Measurements from ENCODE around the gene PFDN2. TPM values are rescaled to one million over a fixed set of nuclear protein-coding genes. Genes with fewer than 3 reads are reported as not detected.

Gene PFDN2
- total and polyA plus RNA-seq, 5 experiments from 2014 or later = 37.9 to 91.3 (median 74.6) TPM

DNA sequence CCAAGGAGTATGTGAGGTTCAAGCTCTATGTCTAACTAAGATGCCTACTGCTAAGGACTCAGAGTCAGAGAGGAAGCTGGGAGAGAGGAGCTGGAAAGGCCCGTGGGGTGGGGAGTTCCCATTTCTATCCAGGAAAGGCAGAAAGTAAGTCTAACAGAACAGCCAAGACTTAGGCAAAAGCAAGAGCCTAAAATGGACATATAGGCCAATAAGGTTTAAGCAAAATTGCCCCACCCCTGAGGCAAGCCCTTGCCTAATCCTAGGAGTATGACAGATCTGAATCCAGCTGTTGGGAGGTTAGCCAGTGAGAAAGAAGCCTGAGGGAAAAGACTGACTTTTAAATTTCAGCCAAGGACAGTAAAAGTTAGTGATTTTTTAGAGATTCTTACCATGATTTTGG is 21.3 kb downstream of the PFDN2 start:
- POLR2A ChIA-PET = interaction anchor here (1.2 to 8.7 kb wide), 7 partner anchors 10 to 106 kb away, joined by 3 to 119 read pairs (median 18); partner anchors contain the start of genes ARHGAP30, F11R, NIT1 and PFDN2
- H3K27me3 Mint-ChIP-seq = peaks cover 0 to 4% (median 0%) of the 10 kb centered on the region in 5 donors
- H3K36me3 Mint-ChIP-seq = peaks cover 0 to 24% (median 0%) of the 10 kb centered on the region in 3 donors
- ATAC-seq = no peak
- no peak for DNase-seq
- H3K9me3 Mint-ChIP-seq = peaks cover 0 to 5% (median 0%) of the 10 kb centered on the region in 9 donors
- H3K4me3 Mint-ChIP-seq = peak overlapping the region in 3 of 10 donors; percentile 25 to 46 (median 33)
- H3K27ac Mint-ChIP-seq = peak overlapping the region in 7 of 10 donors; percentile 83 to 100 (median 92)
- peaks cover 18 to 41% (median 39%) of the 10 kb centered on the region in 4 donors for H3K4me1 Mint-ChIP-seq

GRCh38 chr1:161096015-161096414 is 21.8 kb downstream of the PFDN2 start:
- H3K27me3 Mint-ChIP-seq = peaks cover 0 to 4% (median 0%) of the 10 kb centered on the region in 5 donors
- DNase-seq = no peak
- H3K36me3 Mint-ChIP-seq = peaks cover 0 to 19% (median 0%) of the 10 kb centered on the region in 3 donors
- H3K27ac Mint-ChIP-seq = peak overlapping the region in 6 of 10 donors; percentile 7 to 100 (median 50)
- peaks cover 0 to 5% (median 0%) of the 10 kb centered on the region in 9 donors for H3K9me3 Mint-ChIP-seq
- no peak for ATAC-seq
- no peak overlapping the region for H3K4me3 Mint-ChIP-seq
- H3K4me1 Mint-ChIP-seq = peaks cover 18 to 41% (median 40%) of the 10 kb centered on the region in 4 donors
- POLR2A ChIA-PET = interaction anchor here (3.3 to 8.7 kb wide), 4 partner anchors 22 to 56 kb away, joined by 18 to 119 read pairs (median 55); partner anchors contain the start of genes ARHGAP30, NIT1, PFDN2 and TSTD1

- POLR2A ChIA-PET = interaction anchor here (0.7 to 8.7 kb wide), 3 partner anchors 13 to 49 kb away, joined by 3 to 119 read pairs (median 69); partner anchors contain the start of genes ARHGAP30 and USF1
- DNase-seq (no peak), ATAC-seq (no peak)
- H3K36me3 Mint-ChIP-seq = peaks cover 0 to 13% (median 0%) of the 10 kb centered on the region in 3 donors
- no peak overlapping the region for H3K4me3 Mint-ChIP-seq
- H3K4me1 Mint-ChIP-seq = peaks cover 24 to 49% (median 48%) of the 10 kb centered on the region in 4 donors
- H3K27ac Mint-ChIP-seq = peak overlapping the region in 2 of 10 donors; percentile 22 to 51
- peaks cover 0 to 4% (median 0%) of the 10 kb centered on the region in 5 donors for H3K27me3 Mint-ChIP-seq
- H3K9me3 Mint-ChIP-seq = peaks cover 0 to 5% (median 0%) of the 10 kb centered on the region in 9 donors
These were observed 22.6 kb downstream of the PFDN2 start for GRCh38 chr1:161095230-161095629.

DNA sequence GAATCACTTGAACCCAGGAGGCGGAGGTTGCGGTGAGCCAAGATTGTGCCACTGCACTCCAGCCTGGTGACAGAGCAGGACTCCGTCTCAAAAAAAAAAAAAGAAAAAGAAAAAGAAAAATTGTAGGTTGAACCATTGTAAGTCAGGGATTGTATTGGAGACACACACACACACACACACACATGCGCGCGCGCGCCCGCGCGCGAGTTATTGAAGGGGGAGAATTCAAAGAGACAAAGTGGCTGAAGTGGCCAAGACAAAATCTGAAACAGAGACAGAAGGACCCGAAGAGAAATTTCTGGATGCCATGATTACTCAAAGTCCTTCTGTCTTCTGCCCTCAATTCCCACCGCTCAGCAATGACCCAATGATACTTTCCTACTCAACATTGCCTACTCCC is 23.4 kb downstream of the PFDN2 start:
- Mint-ChIP-seq H3K27me3 (peaks cover 0 to 4% (median 0%) of the 10 kb centered on the region in 5 donors), H3K27ac (peak overlapping the region in 1 of 10 donors; percentile 57), H3K36me3 (peaks cover 0 to 6% (median 0%) of the 10 kb centered on the region in 3 donors), H3K4me3 (peak overlapping the region in 1 of 10 donors; percentile 8), H3K9me3 (peaks cover 0 to 5% (median 0%) of the 10 kb centered on the region in 9 donors), H3K4me1 (peaks cover 24 to 51% (median 50%) of the 10 kb centered on the region in 4 donors)
- ATAC-seq (no peak), DNase-seq (no peak)
- POLR2A ChIA-PET = interaction anchor here (0.7 to 8.7 kb wide), 4 partner anchors 11 to 48 kb away, joined by 3 to 119 read pairs (median 36); partner anchors contain the start of genes ARHGAP30 and USF1

GRCh38 chr1:161092621-161093028 is 25.2 kb downstream of the PFDN2 start:
- DNase-seq = no peak
- peak in 1 of 2 donors; percentile 27 for ATAC-seq
- POLR2A ChIA-PET = interaction anchor here (1.5 to 8.7 kb wide), 2 partner anchors 23 to 47 kb away, joined by 4 to 119 read pairs; partner anchors contain the start of genes ARHGAP30 and USF1
- H3K27me3 Mint-ChIP-seq = peaks cover 0 to 3% (median 0%) of the 10 kb centered on the region in 5 donors
- no peak overlapping the region for H3K4me3 Mint-ChIP-seq
- H3K9me3 Mint-ChIP-seq = peaks cover 0 to 3% (median 0%) of the 10 kb centered on the region in 9 donors
- peaks cover 14 to 41% (median 37%) of the 10 kb centered on the region in 4 donors for H3K4me1 Mint-ChIP-seq
- peaks cover 0 to 2% (median 0%) of the 10 kb centered on the region in 3 donors for H3K36me3 Mint-ChIP-seq
- peak overlapping the region in 2 of 10 donors; percentile 36 to 49 for H3K27ac Mint-ChIP-seq

DNA sequence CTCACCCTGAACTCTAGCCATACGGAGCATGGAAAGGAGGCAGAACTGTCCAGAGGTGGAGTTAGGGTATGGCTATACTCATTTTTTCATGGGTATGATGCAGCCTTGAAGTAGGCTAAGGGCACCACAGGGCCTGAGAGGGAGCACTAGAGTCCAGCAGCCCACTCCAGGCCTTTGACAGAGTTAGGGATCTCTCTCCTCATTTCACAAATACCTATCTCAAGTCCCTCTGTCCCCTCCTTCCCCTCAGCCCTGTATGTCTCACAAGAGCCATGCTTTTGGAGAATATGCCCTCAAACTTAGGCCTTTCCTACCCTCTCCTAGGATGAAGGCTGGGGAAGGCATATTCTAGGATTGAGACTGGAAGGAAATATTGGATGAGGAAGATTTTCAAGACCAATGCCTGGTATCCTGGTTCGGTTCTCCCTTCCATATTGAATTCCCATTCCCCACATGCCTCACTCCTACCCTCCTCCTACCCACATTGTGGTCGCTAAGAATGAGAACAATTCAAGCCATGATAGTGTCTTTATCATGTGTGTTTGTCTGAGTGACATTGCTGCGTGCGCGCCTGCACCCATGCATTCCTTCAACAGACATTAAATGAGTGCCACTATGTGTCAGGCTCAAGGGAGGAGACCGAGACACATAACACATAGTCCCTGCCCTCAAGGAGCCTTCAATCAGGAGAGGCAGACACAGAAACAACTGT is 25.9 kb downstream of the PFDN2 start:
- no peaks in the 10 kb centered on the region for H3K36me3 Mint-ChIP-seq
- POLR2A ChIA-PET = interaction anchor here (1.5 to 8.7 kb wide), 2 partner anchors 23 to 46 kb away, joined by 4 to 119 read pairs; partner anchors contain the start of genes ARHGAP30 and USF1
- H3K9me3 Mint-ChIP-seq = no peaks in the 10 kb centered on the region
- DNase-seq (no peak), ATAC-seq (no peak)
- peaks cover 8 to 34% (median 31%) of the 10 kb centered on the region in 4 donors for H3K4me1 Mint-ChIP-seq
- peak overlapping the region in 5 of 10 donors; percentile 9 to 59 (median 55) for H3K27ac Mint-ChIP-seq
- peak overlapping the region in 1 of 10 donors; percentile 14 for H3K4me3 Mint-ChIP-seq
- no peaks in the 10 kb centered on the region for H3K27me3 Mint-ChIP-seq

- DNase-seq = no peak
- H3K27ac Mint-ChIP-seq = peak overlapping the region in 1 of 10 donors; percentile 3
- no peak overlapping the region for H3K4me3 Mint-ChIP-seq
- no peaks in the 10 kb centered on the region for H3K36me3 Mint-ChIP-seq
- ATAC-seq = no peak
- H3K4me1 Mint-ChIP-seq = peaks cover 8 to 28% (median 25%) of the 10 kb centered on the region in 4 donors
- H3K9me3 Mint-ChIP-seq = no peaks in the 10 kb centered on the region
- no peaks in the 10 kb centered on the region for H3K27me3 Mint-ChIP-seq
- POLR2A ChIA-PET = interaction anchor here (0.5 to 2.0 kb wide), 2 partner anchors 46 to 47 kb away, joined by 4 to 6 read pairs; partner anchors contain the start of gene USF1
These were observed 26.7 kb downstream of the PFDN2 start for GRCh38 chr1:161091093-161091492.

DNA sequence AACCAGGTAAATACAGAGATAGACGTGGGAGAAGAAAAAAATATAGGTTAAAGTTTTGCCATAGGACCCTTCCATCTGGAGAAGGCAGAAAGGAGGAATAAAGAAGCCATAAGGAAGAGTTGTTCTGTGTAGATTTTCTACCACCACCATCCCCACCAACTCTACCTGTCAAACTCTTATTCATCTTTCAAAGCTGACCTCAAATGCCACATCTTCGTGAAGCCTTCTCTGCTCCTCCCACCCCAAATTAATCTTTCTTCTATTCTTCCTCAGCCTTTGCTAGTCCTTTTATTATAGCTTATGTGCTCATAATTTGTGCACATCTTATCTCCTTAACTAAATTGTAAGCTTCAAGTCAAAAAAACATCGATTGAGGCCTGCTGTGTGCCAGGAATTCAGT is 27.2 kb downstream of the PFDN2 start:
- no peak overlapping the region for H3K4me3 Mint-ChIP-seq
- no peaks in the 10 kb centered on the region for H3K9me3 Mint-ChIP-seq
- peak overlapping the region in 5 of 10 donors; percentile 4 to 82 (median 39) for H3K27ac Mint-ChIP-seq
- peaks cover 8 to 28% (median 23%) of the 10 kb centered on the region in 4 donors for H3K4me1 Mint-ChIP-seq
- POLR2A ChIA-PET = interaction anchor here (0.5 to 2.0 kb wide), 3 partner anchors 43 to 47 kb away, joined by 3 to 6 read pairs (median 4); partner anchors contain the start of gene USF1
- H3K27me3 Mint-ChIP-seq = peaks cover 0 to 2% (median 0%) of the 10 kb centered on the region in 5 donors
- peak in 3 of 10 donors; percentile 23 to 57 (median 47) for DNase-seq
- peak; percentile 86 to 87 for ATAC-seq
- H3K36me3 Mint-ChIP-seq = no peaks in the 10 kb centered on the region

- Mint-ChIP-seq H3K4me1 (peaks cover 8 to 28% (median 23%) of the 10 kb centered on the region in 4 donors), H3K9me3 (no peaks in the 10 kb centered on the region), H3K4me3 (peak overlapping the region in 1 of 10 donors; percentile 6), H3K27ac (peak overlapping the region in 1 of 10 donors; percentile 4), H3K27me3 (peaks cover 0 to 2% (median 0%) of the 10 kb centered on the region in 5 donors), H3K36me3 (no peaks in the 10 kb centered on the region)
- no peak for DNase-seq
- POLR2A ChIA-PET = interaction anchor here (0.6 to 2.0 kb wide), 2 partner anchors 40 to 44 kb away, joined by 4 to 6 read pairs; partner anchors contain the start of gene USF1
- no peak for ATAC-seq
These were observed 27.9 kb downstream of the PFDN2 start for GRCh38 chr1:161089938-161090337.

DNA sequence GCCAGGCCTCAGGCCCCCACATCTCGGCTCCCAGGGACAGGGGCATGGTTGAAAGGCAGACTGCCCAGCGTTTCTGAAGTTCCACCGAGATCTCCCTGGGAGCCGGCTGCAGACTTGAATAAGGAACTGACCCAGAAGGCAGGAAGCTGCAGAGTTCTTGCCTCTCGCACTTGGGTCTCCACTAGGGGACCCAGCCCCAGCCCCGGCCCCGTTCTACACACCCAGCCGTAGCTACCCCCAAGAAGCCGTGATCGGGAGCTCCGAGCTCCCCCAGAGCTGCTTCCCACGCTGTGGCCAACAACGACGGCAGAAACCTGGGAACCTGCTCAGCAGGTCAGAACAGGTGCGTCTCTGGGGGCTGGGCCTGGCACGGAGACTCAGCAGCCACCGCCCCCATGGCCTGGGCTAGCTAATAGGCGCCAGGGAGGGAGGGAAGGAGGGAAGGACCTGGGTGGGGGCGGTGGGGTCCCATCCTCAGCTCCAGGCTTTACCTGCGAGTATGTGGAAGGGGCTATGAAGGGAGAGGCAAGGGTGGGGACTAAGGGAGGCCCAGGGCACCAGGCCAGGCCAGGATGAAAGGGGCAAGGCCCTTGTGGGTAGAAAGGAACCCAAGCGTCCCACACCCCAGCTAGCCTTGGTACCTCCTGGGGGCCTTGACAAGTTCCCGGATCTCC is 28.4 kb downstream of the PFDN2 start, which contains the start of gene NECTIN4:
TSS of gene NECTIN4 (minus strand) at position 308 of the 674 bp plus-strand sequence. CDS start at position 46, 262 bp downstream.
- POLR2A ChIA-PET = interaction anchor here (0.6 to 2.0 kb wide), 2 partner anchors 39 to 44 kb away, joined by 4 to 6 read pairs; partner anchors contain the start of gene USF1
- Mint-ChIP-seq H3K4me1 (peaks cover 8 to 28% (median 23%) of the 10 kb centered on the region in 4 donors), H3K27ac (peak within 1 kb of the TSS in 6 of 10 donors; percentile 4 to 82 (median 28)), H3K27me3 (peaks cover 0 to 2% (median 0%) of the 10 kb centered on the region in 5 donors), H3K4me3 (peak within 1 kb of the TSS in 1 of 10 donors; percentile 6), H3K36me3 (no peaks in the 10 kb centered on the region), H3K9me3 (no peaks in the 10 kb centered on the region)
- no peak for ATAC-seq
- no peak for DNase-seq

DNA sequence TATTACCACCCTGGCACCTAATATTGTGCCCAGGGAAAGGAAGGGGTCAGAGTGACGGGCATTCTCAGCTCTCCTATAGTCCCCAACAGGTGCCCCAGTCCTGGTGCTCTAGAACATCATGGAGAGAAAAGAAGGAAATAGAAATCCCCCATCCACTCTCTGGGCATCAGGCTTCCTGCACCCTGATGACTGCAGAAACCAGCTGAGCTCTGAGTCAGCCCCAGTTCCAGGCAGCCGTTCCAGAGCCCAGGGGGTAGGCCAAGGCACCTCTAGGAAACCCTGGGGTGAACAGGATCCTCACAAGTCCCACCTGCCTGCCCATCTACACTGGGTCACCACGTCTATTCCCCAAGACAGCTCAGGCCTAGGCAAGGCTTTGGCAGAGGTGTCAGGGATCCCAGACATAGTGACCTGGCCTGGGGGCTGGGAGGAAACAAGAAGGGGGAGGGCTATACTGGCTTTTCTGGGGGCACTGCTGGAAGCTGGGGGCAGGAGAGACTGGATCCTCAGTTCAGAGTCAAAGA is 29.2 kb downstream of the PFDN2 start:
- ATAC-seq = no peak
- no peaks in the 10 kb centered on the region for H3K9me3 Mint-ChIP-seq
- DNase-seq = no peak
- H3K36me3 Mint-ChIP-seq = no peaks in the 10 kb centered on the region
- H3K4me3 Mint-ChIP-seq = no peak overlapping the region
- peak overlapping the region in 2 of 10 donors; percentile 22 to 37 for H3K27ac Mint-ChIP-seq
- POLR2A ChIA-PET = interaction anchor here (1.1 kb wide), 1 partner anchor 18 kb away, joined by 4 read pairs; the partner anchor contains the start of gene ARHGAP30
- peaks cover 0 to 2% (median 0%) of the 10 kb centered on the region in 5 donors for H3K27me3 Mint-ChIP-seq
- peaks cover 8 to 28% (median 23%) of the 10 kb centered on the region in 4 donors for H3K4me1 Mint-ChIP-seq
